NT2/D1 (cell line): ENCODE data around the gene PI4KA.
"Not testable (repeated sequence)": the region's sequence is repeated elsewhere in the genome, so short reads cannot be mapped to it uniquely, and the experiment has no call there.

Source experiments
- DNase-seq: peaks from one replicate; pipeline ENCODE4 v3.0.0-alpha.2; 2011; ENCODE audit warnings: low read depth, low spot score
- H3K27me3 ChIP-seq: 2 replicates; pipeline ENCODE4 v1.6.0; 2011; ENCODE audit warnings: mild to moderate bottlenecking; ENCODE audit not compliant: insufficient read length, insufficient read depth
- H3K36me3 ChIP-seq: 2 replicates; pipeline ENCODE4 v1.6.1; 2011; ENCODE audit warnings: mild to moderate bottlenecking, low read length, mixed read lengths; ENCODE audit not compliant: insufficient read depth, insufficient read length
- H3K4me1 ChIP-seq: 2 replicates; pipeline ENCODE4 v1.5.1; 2011; ENCODE audit not compliant: insufficient read depth, insufficient read length
- H3K4me3 ChIP-seq: 2 replicates; pipeline ENCODE4 v1.5.1; 2011; ENCODE audit warnings: low read depth; ENCODE audit not compliant: insufficient read length
- H3K9ac ChIP-seq: 2 replicates; pipeline ENCODE4 v1.6.0; 2011; ENCODE audit warnings: low read depth; ENCODE audit not compliant: insufficient read length
- H3K9me3 ChIP-seq: 2 replicates; pipeline ENCODE4 v1.5.1; 2011; ENCODE audit warnings: mild to moderate bottlenecking, low read length; ENCODE audit not compliant: insufficient read depth
- SUZ12 ChIP-seq: IDR thresholded peaks from 2 replicates; pipeline ENCODE4 v1.6.1; 2011; ENCODE audit not compliant: insufficient read length, insufficient read depth; ENCODE audit errors: extremely low read depth
- YY1 ChIP-seq: IDR thresholded peaks from 2 replicates; pipeline ENCODE4 v1.6.1; 2011; ENCODE audit not compliant: insufficient read length, insufficient read depth
- ZNF274 ChIP-seq: IDR thresholded peaks from 2 replicates; pipeline ENCODE4 v1.6.1; 2011; ENCODE audit warnings: mild to moderate bottlenecking, low read depth, low read length

The PI4KA gene

DNA sequence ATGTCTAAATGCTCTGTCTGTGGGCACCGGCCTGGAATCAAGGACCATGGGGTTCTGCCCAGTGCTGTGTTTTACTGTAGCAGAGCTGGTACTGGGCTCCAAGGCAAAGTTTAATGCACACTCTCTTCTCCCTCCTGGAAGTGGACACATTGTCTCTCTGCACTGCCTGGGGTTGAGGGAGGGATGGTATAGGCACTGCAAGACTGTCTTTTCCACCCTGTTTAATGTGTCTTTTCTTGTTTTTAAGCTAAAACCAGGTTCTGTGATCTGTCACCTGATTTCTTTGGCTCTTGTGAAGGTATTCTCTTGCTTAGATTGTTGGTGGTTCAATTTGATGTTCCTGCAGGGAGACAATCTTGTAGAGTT lies 194.0 kb downstream of the PI4KA start:
- no peak for TF ChIP-seq SUZ12
- no peak for TF ChIP-seq YY1
- no peak for TF ChIP-seq ZNF274
- Histone ChIP-seq H3K36me3 (no peaks in the 10 kb centered on the region), H3K27me3 (no peaks in the 10 kb centered on the region), H3K4me3 (no peak overlapping the region), H3K9ac (no peak overlapping the region), H3K9me3 (no peaks in the 10 kb centered on the region), H3K4me1 (no peaks in the 10 kb centered on the region)
- DNase-seq: no peak

DNA sequence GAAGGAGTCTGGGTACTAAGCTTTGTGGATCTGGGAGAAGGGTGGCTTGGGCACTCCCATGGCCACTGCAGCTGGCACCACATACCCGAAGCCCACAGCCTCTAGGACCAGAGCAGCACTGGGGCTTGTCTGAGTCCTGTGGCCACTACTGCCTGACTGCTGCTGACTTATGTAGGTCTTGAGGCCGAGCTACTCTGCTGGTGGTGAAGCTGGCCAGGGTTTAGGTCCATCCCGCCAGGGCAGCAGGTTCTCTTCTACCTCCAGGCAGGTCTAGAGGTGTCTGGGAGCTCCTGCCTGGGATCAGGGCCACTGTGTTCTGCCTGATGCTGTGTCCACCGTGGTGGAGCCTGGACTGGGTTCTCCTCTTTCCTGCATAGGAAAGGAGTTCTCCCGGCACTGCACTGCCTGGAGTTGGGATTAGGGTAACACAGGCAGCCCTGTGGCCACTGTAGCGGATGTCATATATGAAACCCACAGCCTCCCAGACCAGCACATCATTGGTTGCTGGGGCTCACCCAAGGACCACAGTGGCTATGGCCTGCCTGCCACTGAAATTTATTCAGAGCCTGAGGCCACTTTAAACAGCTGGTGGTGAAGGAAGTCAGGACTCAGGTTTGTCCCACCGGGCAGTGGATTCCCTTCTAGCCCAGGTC lies 194.5 kb downstream of the PI4KA start:
- TF ChIP-seq SUZ12 (no peak), YY1 (no peak), ZNF274 (no peak)
- H3K9me3 ChIP-seq: no peaks in the 10 kb centered on the region
- DNase-seq: no peak
- H3K36me3 ChIP-seq: no peaks in the 10 kb centered on the region
- H3K4me3 ChIP-seq: no peak overlapping the region
- no peak overlapping the region for H3K9ac ChIP-seq
- no peaks in the 10 kb centered on the region for H3K27me3 ChIP-seq
- H3K4me1 ChIP-seq: no peaks in the 10 kb centered on the region

GRCh38 chr22:20663137-20663828 lies 195.3 kb downstream of the PI4KA start:
- Histone ChIP-seq H3K36me3 (no peaks in the 10 kb centered on the region), H3K9me3 (no peaks in the 10 kb centered on the region), H3K27me3 (no peaks in the 10 kb centered on the region), H3K4me3 (no peak overlapping the region), H3K4me1 (no peaks in the 10 kb centered on the region), H3K9ac (no peak overlapping the region)
- no peak for DNase-seq
- TF ChIP-seq SUZ12 (no peak), ZNF274 (no peak), YY1 (no peak)

DNA sequence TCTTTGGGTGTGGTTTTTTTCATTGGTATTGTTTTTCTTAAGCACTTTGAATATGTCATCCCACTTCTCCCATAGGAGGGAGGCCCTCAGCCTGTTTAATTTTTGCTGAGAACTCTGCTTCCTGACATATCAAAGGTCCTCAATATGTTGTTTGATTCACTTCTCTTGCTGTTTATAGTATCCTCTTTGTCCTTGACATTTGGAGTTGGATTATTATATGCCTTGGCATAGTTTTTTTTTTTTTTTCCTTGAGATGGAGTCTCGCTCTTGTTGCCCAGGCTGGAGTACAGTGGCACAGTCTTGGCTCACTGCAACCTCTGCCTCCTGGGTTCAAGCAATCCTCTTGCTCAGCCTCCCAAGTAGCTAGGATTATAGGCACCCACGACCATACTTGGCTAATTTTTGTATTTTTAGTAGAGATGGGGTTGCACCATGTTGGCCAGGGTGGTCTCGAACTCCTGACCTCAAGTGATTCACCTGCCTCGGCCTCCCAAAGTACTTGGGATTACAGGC lies 196.0 kb downstream of the PI4KA start:
- not testable (repeated sequence) for H3K4me1 ChIP-seq, H3K4me3 ChIP-seq, H3K9me3 ChIP-seq, H3K36me3 ChIP-seq, H3K9ac ChIP-seq, DNase-seq, H3K27me3 ChIP-seq

DNA sequence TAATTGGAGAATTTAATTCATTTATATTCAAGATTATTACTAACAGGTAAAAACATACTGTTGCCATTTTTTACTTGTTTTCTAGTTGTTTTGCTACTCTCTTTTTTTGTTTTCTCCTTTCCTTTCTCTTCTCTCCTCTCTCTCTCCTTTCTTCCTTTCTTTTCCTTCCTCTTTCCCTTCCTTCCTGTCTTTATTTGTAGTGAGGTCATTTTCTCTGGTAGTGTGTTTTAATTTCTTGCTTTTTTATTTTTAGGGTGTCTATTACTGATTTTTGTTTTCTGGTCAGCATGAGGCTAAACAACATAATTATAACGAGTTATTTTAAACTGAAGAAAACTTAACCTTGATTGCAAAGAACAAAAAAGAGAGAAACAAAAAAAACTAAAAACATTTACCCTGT lies 197.1 kb downstream of the PI4KA start:
- no peak overlapping the region for H3K9ac ChIP-seq
- no peaks in the 10 kb centered on the region for H3K4me1 ChIP-seq
- TF ChIP-seq YY1 (no peak), SUZ12 (no peak), ZNF274 (no peak)
- DNase-seq: no peak
- H3K27me3 ChIP-seq: no peaks in the 10 kb centered on the region
- no peak overlapping the region for H3K4me3 ChIP-seq
- H3K9me3 ChIP-seq: peaks cover 10% of the 10 kb centered on the region
- H3K36me3 ChIP-seq: no peaks in the 10 kb centered on the region

- Histone ChIP-seq H3K4me3 (no peak overlapping the region), H3K4me1 (no peaks in the 10 kb centered on the region), H3K9ac (no peak overlapping the region), H3K27me3 (no peaks in the 10 kb centered on the region), H3K9me3 (peaks cover 16% of the 10 kb centered on the region), H3K36me3 (no peaks in the 10 kb centered on the region)
- TF ChIP-seq YY1 (no peak), ZNF274 (no peak), SUZ12 (no peak)
- DNase-seq: no peak
Measured at GRCh38 chr22:20660441-20661054, 198.1 kb downstream of the PI4KA start.

DNA sequence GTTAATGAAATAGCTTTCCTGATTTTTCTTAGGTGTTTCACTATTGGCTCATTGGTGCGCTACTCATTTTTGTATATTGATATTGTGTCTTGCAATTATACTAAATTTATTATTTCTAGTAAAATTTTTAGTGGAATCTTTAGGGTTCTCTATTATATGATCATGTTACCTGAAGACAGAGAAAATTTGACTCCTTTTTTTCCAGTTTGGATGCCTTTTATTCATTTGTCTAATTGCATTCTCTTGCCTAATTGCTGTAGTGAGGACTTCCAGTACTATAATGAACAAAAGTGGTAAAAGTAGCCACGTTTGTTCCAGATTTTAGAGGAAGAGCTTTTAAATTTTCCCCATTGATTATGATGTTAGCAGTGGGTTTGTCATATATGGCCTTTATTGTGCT lies 198.7 kb downstream of the PI4KA start:
- no peak for DNase-seq
- Histone ChIP-seq H3K27me3 (no peaks in the 10 kb centered on the region), H3K4me3 (no peak overlapping the region), H3K9ac (no peak overlapping the region), H3K4me1 (no peaks in the 10 kb centered on the region), H3K36me3 (no peaks in the 10 kb centered on the region), H3K9me3 (peaks cover 16% of the 10 kb centered on the region)
- TF ChIP-seq YY1 (no peak), SUZ12 (no peak), ZNF274 (no peak)
